ENCODE measurements around the gene CRADD. TPM values are rescaled to one million over a fixed set of nuclear protein-coding genes. Genes with fewer than 3 reads are reported as not detected.

The CRADD gene
- total and polyA plus RNA-seq, 4 donors: 6.3 to 28.9 (median 16.6) TPM

DNA sequence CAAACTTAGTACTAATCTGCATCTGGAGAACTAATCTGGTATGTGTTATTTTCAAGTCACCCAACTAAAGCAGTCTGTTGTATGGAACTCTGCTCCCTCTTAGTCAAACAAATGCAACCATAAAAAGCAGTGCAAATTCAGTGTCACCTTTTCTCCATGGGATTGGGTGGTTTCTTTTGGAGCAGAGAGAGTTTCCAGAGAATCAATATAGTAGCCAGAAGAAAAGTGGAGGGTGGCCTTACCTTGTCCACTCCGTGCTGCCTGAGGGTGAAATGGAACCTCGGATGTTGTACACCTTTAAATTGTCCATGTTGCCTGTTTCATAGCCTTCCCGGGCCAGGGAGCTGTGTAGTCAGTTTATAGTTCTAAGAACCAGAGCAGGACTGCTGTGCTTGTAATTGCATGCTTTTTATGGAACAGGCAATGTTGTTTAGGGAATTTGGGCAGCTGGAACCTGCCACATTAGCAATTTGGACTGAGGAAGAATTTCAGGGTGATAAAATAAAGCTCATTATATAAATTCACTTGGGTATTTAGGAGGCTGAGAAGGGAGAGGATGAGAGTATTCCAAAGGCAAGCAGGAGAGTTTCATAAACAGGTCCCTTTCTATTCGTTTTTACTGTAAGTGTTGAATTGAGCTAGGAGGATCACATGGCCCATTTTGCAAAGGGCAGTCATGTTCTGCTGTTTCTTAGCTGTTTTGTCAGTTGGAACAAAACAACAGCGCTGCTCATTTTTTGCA lies 60.5 kb downstream of the CRADD start:
- Histone ChIP-seq H3K27ac (ENCODE audit: low read depth in 1 of 2, low read length in 1 of 2) (peak overlapping the region; percentile 49 to 69), H3K27me3 (ENCODE audit: control insufficient read depth in 3 of 3, insufficient read depth in 3 of 3, low read length in 2 of 3) (no peaks in the 10 kb centered on the region), H3K9me3 (ENCODE audit: control insufficient read depth in 4 of 4, insufficient read depth in 3 of 4, low read length in 3 of 4) (no peaks in the 10 kb centered on the region), H3K36me3 (ENCODE audit: control insufficient read depth in 4 of 4, insufficient read depth in 4 of 4, low read length in 4 of 4) (no peaks in the 10 kb centered on the region), H3K4me1 (ENCODE audit: control insufficient read depth in 5 of 5, insufficient read depth in 5 of 5, low read length in 5 of 5) (peaks cover 0 to 16% (median 2%) of the 10 kb centered on the region in 5 donors), H3K4me3 (no peak overlapping the region), H3K9ac (ENCODE audit: insufficient read depth in 1 of 2, low read length in 2 of 2) (no peak overlapping the region)
- no peak for TF ChIP-seq CTCF (IDR thresholded peaks at IDR 0.05; ENCODE audit: control extremely low read depth, extremely low read depth)
- DNase-seq (no peak), ATAC-seq (ENCODE audit: insufficient read depth, low FRiP score) (no peak)
- 59 to 67% methylated on average over 5 of the region's 5 CpGs for WGBS, 2 donors

GRCh38 chr12:93738199-93739058 lies 61.3 kb downstream of the CRADD start:
- DNase-seq (no peak), ATAC-seq (ENCODE audit: insufficient read depth, low FRiP score) (no peak)
- H3K4me3 ChIP-seq: no peak overlapping the region
- peaks cover 0 to 16% (median 2%) of the 10 kb centered on the region in 5 donors for H3K4me1 ChIP-seq (ENCODE audit: control insufficient read depth in 5 of 5, insufficient read depth in 5 of 5, low read length in 5 of 5)
- no peaks in the 10 kb centered on the region for H3K27me3 ChIP-seq (ENCODE audit: control insufficient read depth in 3 of 3, insufficient read depth in 3 of 3, low read length in 2 of 3)
- peak overlapping the region; percentile 49 to 69 for H3K27ac ChIP-seq (ENCODE audit: low read depth in 1 of 2, low read length in 1 of 2)
- H3K9me3 ChIP-seq (ENCODE audit: control insufficient read depth in 4 of 4, insufficient read depth in 3 of 4, low read length in 3 of 4): no peaks in the 10 kb centered on the region
- H3K36me3 ChIP-seq (ENCODE audit: control insufficient read depth in 4 of 4, insufficient read depth in 4 of 4, low read length in 4 of 4): no peaks in the 10 kb centered on the region
- H3K9ac ChIP-seq (ENCODE audit: insufficient read depth in 1 of 2, low read length in 2 of 2): no peak overlapping the region
- 73 to 80% methylated on average over 6 of the region's 6 CpGs for WGBS, 2 donors
- no peak for TF ChIP-seq CTCF (IDR thresholded peaks at IDR 0.05; ENCODE audit: control extremely low read depth, extremely low read depth)

DNA sequence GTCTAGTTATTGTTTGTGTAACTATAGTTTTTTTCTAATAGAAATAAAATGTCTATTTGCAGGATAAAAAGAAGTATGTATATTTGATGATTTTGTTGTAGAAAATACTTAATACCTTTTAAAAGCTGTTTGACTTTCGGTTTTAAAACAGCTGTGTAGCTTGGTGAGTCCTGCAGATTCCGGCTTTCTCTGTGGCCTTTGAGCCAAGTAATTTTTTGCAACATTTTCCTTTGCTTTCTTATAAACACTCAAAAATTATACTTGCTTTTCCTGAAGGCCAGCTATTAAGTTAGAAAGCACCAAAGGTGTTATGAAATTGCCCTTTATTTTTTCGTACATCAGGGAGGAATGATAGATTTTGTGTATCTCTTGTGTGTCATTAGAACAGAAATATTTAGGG lies 63.6 kb downstream of the CRADD start:
- peak overlapping the region in 1 of 2 donors; percentile 73 for H3K9ac ChIP-seq (ENCODE audit: insufficient read depth in 1 of 2, low read length in 2 of 2)
- no peaks in the 10 kb centered on the region for H3K27me3 ChIP-seq (ENCODE audit: control insufficient read depth in 3 of 3, insufficient read depth in 3 of 3, low read length in 2 of 3)
- 6 to 11% methylated on average over 3 of the region's 3 CpGs for WGBS, 2 donors
- H3K36me3 ChIP-seq (ENCODE audit: control insufficient read depth in 4 of 4, insufficient read depth in 4 of 4, low read length in 4 of 4): no peaks in the 10 kb centered on the region
- no peak for TF ChIP-seq CTCF (IDR thresholded peaks at IDR 0.05; ENCODE audit: control extremely low read depth, extremely low read depth)
- peaks cover 0 to 16% (median 5%) of the 10 kb centered on the region in 5 donors for H3K4me1 ChIP-seq (ENCODE audit: control insufficient read depth in 5 of 5, insufficient read depth in 5 of 5, low read length in 5 of 5)
- H3K9me3 ChIP-seq (ENCODE audit: control insufficient read depth in 4 of 4, insufficient read depth in 3 of 4, low read length in 3 of 4): no peaks in the 10 kb centered on the region
- peak overlapping the region in 1 of 2 donors; percentile 88 for H3K27ac ChIP-seq (ENCODE audit: low read depth in 1 of 2, low read length in 1 of 2)
- DNase-seq: peak in 1 of 3 donors; percentile 74
- no peak for ATAC-seq (ENCODE audit: insufficient read depth, low FRiP score)
- H3K4me3 ChIP-seq: no peak overlapping the region

Data from lung (tissue), 12 donors.